IMR-90 (cell line): ENCODE data around the gene CADM1. TPM values are rescaled to one million over a fixed set of nuclear protein-coding genes. Genes with fewer than 3 reads are reported as not detected.

Experiments
- ATAC-seq: fragments of 200-7000 bp; cut with Tn5 transposase; 2 replicates; pipeline ENCODE4 v1.9.1; 2020; ENCODE audit warnings: low read depth, mild to moderate bottlenecking, moderate library complexity
- BruUV-seq: library from RNA; stranded (reverse); fragments of 400-500 nt; replicated peaks from 2 replicates; lab custom pipeline; 2021; lab: Mats Ljungman, UMichigan
- CTCF ChIA-PET: fragments of 300-600 bp; formaldehyde crosslinking; extraction: SDS; loops from one replicate; lab custom pipeline; 2021; ENCODE audit warnings: antibody characterized with exemption; lab: Yijun Ruan, JAX
- POLR2A ChIA-PET: fragments of 300-600 bp; sonication (Branson Sonifier 250); formaldehyde crosslinking; loops from one replicate; lab custom pipeline; 2022; ENCODE audit warnings: antibody characterized with exemption; ENCODE audit not compliant: unreplicated experiment; lab: Charles Lee
- DNase-seq: peaks from one replicate; pipeline ENCODE4 v3.0.0; 2013
- H2AFZ ChIP-seq: replicated peaks from 2 replicates; pipeline ENCODE3; 2013; ENCODE audit warnings: low read length, mild to moderate bottlenecking; ENCODE audit not compliant: poor library complexity
- H2AK5ac ChIP-seq: 2 replicates; pipeline ENCODE4 v1.6.1; 2013; ENCODE audit warnings: low read depth, low read length, inconsistent platforms
- H2AK9ac ChIP-seq: replicated peaks from 2 replicates; pipeline ENCODE3; 2013; ENCODE audit warnings: mild to moderate bottlenecking, low read depth, low read length, moderate library complexity; ENCODE audit not compliant: poor library complexity
- H2BK120ac ChIP-seq: 2 replicates; pipeline ENCODE4 v1.6.1; 2013; ENCODE audit warnings: low read depth, low read length, inconsistent platforms
- H2BK15ac ChIP-seq: 3 replicates; pipeline ENCODE4 v1.6.1; 2013; ENCODE audit warnings: low read depth, low read length, inconsistent platforms
- H2BK20ac ChIP-seq: 2 replicates; pipeline ENCODE4 v1.6.1; 2013; ENCODE audit warnings: low read depth, mild to moderate bottlenecking, inconsistent platforms, low read length, moderate library complexity
- H2BK5ac ChIP-seq: 2 replicates; pipeline ENCODE4 v1.6.1; 2013; ENCODE audit warnings: mild to moderate bottlenecking, low read depth, low read length, inconsistent platforms; ENCODE audit not compliant: poor library complexity, severe bottlenecking
- H3K14ac ChIP-seq: replicated peaks from 2 replicates; pipeline ENCODE4 v1.6.1; 2013; ENCODE audit warnings: low read depth, low read length, inconsistent platforms
- H3K18ac ChIP-seq: 2 replicates; pipeline ENCODE4 v1.6.1; 2013; ENCODE audit warnings: low read depth, low read length, control low read depth
- H3K23ac ChIP-seq: 2 replicates; pipeline ENCODE4 v1.6.1; 2013; ENCODE audit warnings: low read depth, low read length, inconsistent platforms
- H3K27ac ChIP-seq: 2 replicates; pipeline ENCODE4 v1.5.1; 2013; ENCODE audit warnings: mild to moderate bottlenecking, control low read depth, low read length; ENCODE audit not compliant: insufficient read depth
- H3K27me3 ChIP-seq: 2 replicates; pipeline ENCODE4 v1.6.1; 2013; ENCODE audit warnings: low read length; ENCODE audit not compliant: control insufficient read depth, insufficient read depth
- H3K36me3 ChIP-seq: 2 replicates; pipeline ENCODE4 v1.6.1; 2013; ENCODE audit warnings: low read length, mixed read lengths; ENCODE audit not compliant: control insufficient read depth, insufficient read depth
- H3K4ac ChIP-seq: 2 replicates; pipeline ENCODE4 v1.6.1; 2013; ENCODE audit warnings: low read depth, low read length, inconsistent platforms
- H3K4me1 ChIP-seq: 2 replicates; pipeline ENCODE4 v1.6.1; 2013; ENCODE audit warnings: low read length, mixed read lengths; ENCODE audit not compliant: control insufficient read depth, insufficient read depth
- H3K4me2 ChIP-seq: 2 replicates; pipeline ENCODE4 v1.6.1; 2013; ENCODE audit warnings: low read depth, mild to moderate bottlenecking, control low read depth, low read length, moderate library complexity
- H3K4me3 ChIP-seq: 2 replicates; pipeline ENCODE4 v1.5.1; 2013; ENCODE audit warnings: low read depth, mild to moderate bottlenecking, control low read depth, low read length, moderate library complexity; ENCODE audit not compliant: insufficient read depth
- H3K56ac ChIP-seq: 2 replicates; pipeline ENCODE4 v1.6.1; 2013; ENCODE audit warnings: low read length, inconsistent platforms; ENCODE audit not compliant: insufficient read depth; ENCODE audit errors: extremely low read depth
- H3K79me1 ChIP-seq, 2 experiments: 2 replicates each; pipeline ENCODE4 v1.6.1; 2013; ENCODE audit warnings: low read length in 2 of 2, inconsistent platforms in 1 of 2, low read depth in 1 of 2
- H3K9ac ChIP-seq: 2 replicates; pipeline ENCODE4 v1.6.1; 2013; ENCODE audit warnings: low read depth, low read length, control low read depth
- H3K9me1 ChIP-seq: 2 replicates; pipeline ENCODE4 v1.6.1; 2013; ENCODE audit warnings: low read length, inconsistent platforms; ENCODE audit not compliant: insufficient read depth
- H3K9me3 ChIP-seq: 2 replicates; pipeline ENCODE4 v1.6.1; 2013; ENCODE audit warnings: low read length; ENCODE audit not compliant: control insufficient read depth, insufficient read depth
- H4K20me1 ChIP-seq: 2 replicates; pipeline ENCODE4 v1.6.1; 2013; ENCODE audit warnings: low read length, inconsistent platforms; ENCODE audit not compliant: insufficient read depth
- H4K5ac ChIP-seq: 2 replicates; pipeline ENCODE4 v1.6.1; 2013; ENCODE audit warnings: mild to moderate bottlenecking, low read depth, low read length, control low read depth
- H4K8ac ChIP-seq, 2 experiments: 2 replicates each; pipeline ENCODE4 v1.6.1; 2013; ENCODE audit warnings: low read depth in 2 of 2, low read length in 2 of 2, control low read depth in 1 of 2, inconsistent platforms in 1 of 2
- H4K91ac ChIP-seq: 2 replicates; pipeline ENCODE4 v1.6.1; 2013; ENCODE audit warnings: low read depth, low read length, inconsistent platforms; ENCODE audit not compliant: insufficient read depth
- CEBPB ChIP-seq: IDR thresholded peaks from 2 replicates; pipeline ENCODE4 v1.6.1; 2012; ENCODE audit warnings: low read depth, low read length, improper control_type of control experiment
- CHD1 ChIP-seq: IDR thresholded peaks from 2 replicates; pipeline ENCODE4 v1.6.1; 2012; ENCODE audit warnings: low read depth, low read length, improper control_type of control experiment
- CTCF ChIP-seq: conservative IDR thresholded peaks from 2 replicates; pipeline ENCODE4 v1.5.1; 2012; ENCODE audit warnings: mild to moderate bottlenecking, low read depth, low read length, improper control_type of control experiment
- FOS ChIP-seq: fragments of 150-350 bp; IDR thresholded peaks from 2 replicates; pipeline ENCODE4 v1.6.1; 2016; ENCODE audit warnings: low read depth, low read length
- MAFK ChIP-seq: IDR thresholded peaks from 2 replicates; pipeline ENCODE4 v1.6.1; 2012; ENCODE audit warnings: low read depth, low read length, improper control_type of control experiment
- MAZ ChIP-seq: IDR thresholded peaks from 2 replicates; pipeline ENCODE4 v1.6.1; 2012; ENCODE audit warnings: low read depth, mild to moderate bottlenecking, low read length, improper control_type of control experiment, moderate library complexity, borderline replicate concordance
- NFE2L2 ChIP-seq: fragments of 150-350 bp; IDR thresholded peaks from 2 replicates; pipeline ENCODE4 v1.6.1; 2016; ENCODE audit warnings: low read depth, mild to moderate bottlenecking, low read length
- RAD21 ChIP-seq: IDR thresholded peaks from 2 replicates; pipeline ENCODE4 v1.6.1; 2012; ENCODE audit warnings: low read length, improper control_type of control experiment
- RCOR1 ChIP-seq: IDR thresholded peaks from 2 replicates; pipeline ENCODE4 v1.6.1; 2012; ENCODE audit warnings: mild to moderate bottlenecking, low read length, improper control_type of control experiment; ENCODE audit not compliant: insufficient replicate concordance
- RFX5 ChIP-seq: IDR thresholded peaks from 2 replicates; pipeline ENCODE4 v1.8.0; 2012; ENCODE audit warnings: low read depth, mild to moderate bottlenecking, low read length, moderate library complexity
- SMC3 ChIP-seq: fragments of 150-350 bp; IDR thresholded peaks from 2 replicates; pipeline ENCODE4 v1.6.1; 2016; ENCODE audit warnings: low read depth, mild to moderate bottlenecking, antibody characterized with exemption, low read length, moderate library complexity
- USF2 ChIP-seq: fragments of 150-350 bp; IDR thresholded peaks from 2 replicates; pipeline ENCODE4 v1.6.1; 2017; ENCODE audit warnings: mild to moderate bottlenecking, antibody characterized with exemption, low read length, low read depth
- WGBS, 2 experiments: methylation state at CpG; one replicate each; pipeline versions ENCODE4 v1.1.5 to v1.1.7; 2013; ENCODE audit warnings: missing lambda C conversion rate in 2 of 2; ENCODE audit not compliant: insufficient read length in 1 of 2; ENCODE audit errors: extremely low coverage in 2 of 2; 5-methylcytosine and 5-hydroxymethylcytosine counted together
- dilution Hi-C: fragments of 300-500 bp; cut with HindIII; formaldehyde crosslinking; loops from one replicate; pipeline ENCODE4 v1.14.3; 2018; ENCODE audit warnings: low sequenced_read_pairs; ENCODE audit not compliant: unreplicated experiment
- in situ Hi-C: fragments of 300-500 bp; cut with MboI; formaldehyde crosslinking; loops from 3 replicates; pipeline ENCODE4 v1.14.3; 2019; ENCODE audit warnings: low sequenced_read_pairs, inconsistent platforms, mixed read lengths
- intact Hi-C: fragments of 100-400 bp; cut with micrococcal nuclease; formaldehyde crosslinking; loops from 2 replicates; pipeline ENCODE4 v1.10.0; 2022
- polyA plus RNA-seq, 3 experiments: library from polyadenylated mRNA; depleted of rRNA; stranded (reverse); fragments of >200 nt; gene quantifications; 2 replicates each; pipeline ENCODE4 v1.2.3, GENCODE V29; 2012; ENCODE audit warnings: low replicate concordance in 1 of 3
- total RNA-seq: library from RNA; depleted of rRNA; stranded (reverse); fragments of >200 nt; gene quantifications from 2 replicates; pipeline ENCODE4 v1.2.3, GENCODE V29; 2012

CADM1 gene
- total and polyA plus RNA-seq, 2 of the 4 experiments (the other 2 are of a cell fraction) = 28.8 to 77.1 TPM

GRCh38 chr11:115257678-115258077 is 246.5 kb downstream of the CADM1 start:
- ATAC-seq (no peak), DNase-seq (no peak)
- Histone ChIP-seq H4K5ac (no peak overlapping the region), H3K27ac (no peak overlapping the region), H3K79me1 (no peaks in the 10 kb centered on the region), H3K9me3 (no peaks in the 10 kb centered on the region), H2BK120ac (no peak overlapping the region), H3K18ac (no peak overlapping the region), H4K8ac (no peak overlapping the region), H3K4ac (no peak overlapping the region), H2AK5ac (no peak overlapping the region), H2BK15ac (no peak overlapping the region), H3K14ac (no peak overlapping the region), H3K56ac (no peak overlapping the region), H4K91ac (no peak overlapping the region), H3K4me1 (no peaks in the 10 kb centered on the region), H3K9me1 (no peaks in the 10 kb centered on the region), H4K20me1 (no peaks in the 10 kb centered on the region), H2AFZ (no peak overlapping the region), H3K36me3 (no peaks in the 10 kb centered on the region), H3K4me3 (no peak overlapping the region), H2BK20ac (no peak overlapping the region), H3K23ac (no peak overlapping the region), H3K4me2 (no peak overlapping the region), H2AK9ac (no peak overlapping the region), H2BK5ac (no peak overlapping the region), H3K9ac (no peak overlapping the region), H3K27me3 (no peaks in the 10 kb centered on the region)
- TF ChIP-seq FOS (no peak), MAZ (no peak), RFX5 (no peak), SMC3 (no peak), MAFK (no peak), CHD1 (no peak), CEBPB (no peak), RCOR1 (no peak), USF2 (no peak), RAD21 (no peak), NFE2L2 (no peak), CTCF (no peak)
- ChIA-PET POLR2A (no interaction called here), CTCF (no interaction called here)
- in situ Hi-C loops (no loop called here), dilution Hi-C loops (no loop called here), intact Hi-C loops (no loop called here)
- no TSS peak for BruUV-seq
- WGBS, 2 experiments = no CpG with 5 or more reads among the region's 4 CpGs
